Heart left ventricle (tissue), 13 donors: ENCODE measurements around the gene SELENOT.

Experiments used
- CTCF ChIP-seq, 12 donors: fragments of 200-600 bp; sonication (generic) in 4 of 12; IDR thresholded peaks; one replicate each; pipeline versions ENCODE4 v1.5.0 to v1.8.0; 2018 to 2022; ENCODE audit warnings: antibody characterized with exemption in 12 of 12, mild to moderate bottlenecking in 5 of 12
- POLR2A ChIP-seq, 2 donors: fragments of 450-650 bp; IDR thresholded peaks; one replicate each; pipeline ENCODE4 v1.6.1; 2017; ENCODE audit warnings: antibody characterized with exemption in 2 of 2, mild to moderate bottlenecking in 2 of 2, moderate library complexity in 2 of 2
- donor health status: ischemic (EF 13 %, LVEDD 7.1; RV severe dilation, severe dysfunction).
- donor health status: DM: no; HTN: yes; CAD: no.
- donor health status: DM: no; HTN: no; CAD: no.
- donor health status: ischemic (EF 25% LVEDD 6.9; RV normal size, moderate dysfunction).
- donor health status: ischemic (EF 25% LVEDD 5.7; RV mildly dilated, moderate dysfunction).
- donor health status: ischemic (EF 35%, LVEDD 5.7; RV mildly dilated, moderate dysfunction).
- donor health status: nonischemic (EF 11% LVEDD 7.7; RV severe dilation, severe dysfunction).
- donor health status: DM: yes; HTN: yes; CAD: no.
- donor health status: PGD.
- donor health status: ischemic (EF 29% LVEDD 5.4; RV normal size, mild dysfunction).
- donor health status: nonischemic (EF 23%, LVEDD 6.1; RV moderate dilation, normal function).

- TF ChIP-seq CTCF (IDR thresholded peaks at IDR 0.05) (no peak), POLR2A (IDR thresholded peaks at IDR 0.05) (no peak)
Measured at GRCh38 chr3:150564243-150564642, 38.9 kb upstream of the SELENOT start.
